HG03442 (cell line): ENCODE measurements around the gene SPCS3.
"Not testable (repeated sequence)": the region's sequence is repeated elsewhere in the genome, so short reads cannot be mapped to it uniquely, and the experiment has no call there.

Experiments
- ATAC-seq: cut with Tn5 transposase; IDR thresholded peaks from one replicate; pipeline ENCODE4 v1.9.1; 2021; ENCODE audit warnings: mild to moderate bottlenecking, moderate library complexity; ENCODE audit not compliant: unreplicated experiment

Gene SPCS3

GRCh38 chr4:176342384-176342783 lies 22.6 kb downstream of the SPCS3 start:
- no peak for ATAC-seq

- no peak for ATAC-seq
These were observed 23.5 kb downstream of the SPCS3 start for GRCh38 chr4:176343286-176343685.

GRCh38 chr4:176345346-176345745 lies 25.6 kb downstream of the SPCS3 start:
- not testable (repeated sequence) for ATAC-seq

- ATAC-seq, result not testable (repeated sequence)
These were observed 27.1 kb downstream of the SPCS3 start for GRCh38 chr4:176346836-176347235.

- no peak for ATAC-seq
These were observed 30.9 kb downstream of the SPCS3 start for GRCh38 chr4:176350671-176351070.

GRCh38 chr4:176354884-176355283 lies 35.1 kb downstream of the SPCS3 start:
- ATAC-seq, result no peak

GRCh38 chr4:176357359-176358082 lies 37.8 kb downstream of the SPCS3 start:
- ATAC-seq, result peak; percentile 99

- peak; percentile 1 for ATAC-seq
These were observed 38.3 kb downstream of the SPCS3 start for GRCh38 chr4:176358083-176358469.

- no peak for ATAC-seq
These were observed 39.8 kb downstream of the SPCS3 start for GRCh38 chr4:176359590-176359989.

- ATAC-seq, result no peak
These were observed 40.7 kb downstream of the SPCS3 start for GRCh38 chr4:176360446-176360845.

GRCh38 chr4:176363072-176363471 lies 43.3 kb downstream of the SPCS3 start:
- peak; percentile 74 for ATAC-seq

GRCh38 chr4:176367771-176368465 lies 48.2 kb downstream of the SPCS3 start:
- no peak for ATAC-seq

- no peak for ATAC-seq
These were observed 56.4 kb downstream of the SPCS3 start for GRCh38 chr4:176376032-176376614.

GRCh38 chr4:176377780-176378179 lies 58.0 kb downstream of the SPCS3 start:
- peak; percentile 92 for ATAC-seq

GRCh38 chr4:176380352-176381157 lies 60.8 kb downstream of the SPCS3 start:
- ATAC-seq, result peak; percentile 36
